IMR-90 (cell line): ENCODE data around the gene ZBTB40. TPM values are rescaled to one million over a fixed set of nuclear protein-coding genes. Genes with fewer than 3 reads are reported as not detected.

Experiments
- ATAC-seq: fragments of 200-7000 bp; cut with Tn5 transposase; 2 replicates; pipeline ENCODE4 v1.9.1; 2020; ENCODE audit warnings: low read depth, mild to moderate bottlenecking, moderate library complexity
- BruUV-seq: library from RNA; stranded (reverse); fragments of 400-500 nt; replicated peaks from 2 replicates; lab custom pipeline; 2021; lab: Mats Ljungman, UMichigan
- CTCF ChIA-PET: fragments of 300-600 bp; formaldehyde crosslinking; extraction: SDS; loops from one replicate; lab custom pipeline; 2021; ENCODE audit warnings: antibody characterized with exemption; lab: Yijun Ruan, JAX
- POLR2A ChIA-PET: fragments of 300-600 bp; sonication (Branson Sonifier 250); formaldehyde crosslinking; loops from one replicate; lab custom pipeline; 2022; ENCODE audit warnings: antibody characterized with exemption; ENCODE audit not compliant: unreplicated experiment; lab: Charles Lee
- DNase-seq: peaks from one replicate; pipeline ENCODE4 v3.0.0; 2013
- H2AFZ ChIP-seq: replicated peaks from 2 replicates; pipeline ENCODE3; 2013; ENCODE audit warnings: low read length, mild to moderate bottlenecking; ENCODE audit not compliant: poor library complexity
- H2AK5ac ChIP-seq: 2 replicates; pipeline ENCODE4 v1.6.1; 2013; ENCODE audit warnings: low read depth, low read length, inconsistent platforms
- H2AK9ac ChIP-seq: replicated peaks from 2 replicates; pipeline ENCODE3; 2013; ENCODE audit warnings: mild to moderate bottlenecking, low read depth, low read length, moderate library complexity; ENCODE audit not compliant: poor library complexity
- H2BK120ac ChIP-seq: 2 replicates; pipeline ENCODE4 v1.6.1; 2013; ENCODE audit warnings: low read depth, low read length, inconsistent platforms
- H2BK15ac ChIP-seq: 3 replicates; pipeline ENCODE4 v1.6.1; 2013; ENCODE audit warnings: low read depth, low read length, inconsistent platforms
- H2BK20ac ChIP-seq: 2 replicates; pipeline ENCODE4 v1.6.1; 2013; ENCODE audit warnings: low read depth, mild to moderate bottlenecking, inconsistent platforms, low read length, moderate library complexity
- H2BK5ac ChIP-seq: 2 replicates; pipeline ENCODE4 v1.6.1; 2013; ENCODE audit warnings: mild to moderate bottlenecking, low read depth, low read length, inconsistent platforms; ENCODE audit not compliant: poor library complexity, severe bottlenecking
- H3K14ac ChIP-seq: replicated peaks from 2 replicates; pipeline ENCODE4 v1.6.1; 2013; ENCODE audit warnings: low read depth, low read length, inconsistent platforms
- H3K18ac ChIP-seq: 2 replicates; pipeline ENCODE4 v1.6.1; 2013; ENCODE audit warnings: low read depth, low read length, control low read depth
- H3K23ac ChIP-seq: 2 replicates; pipeline ENCODE4 v1.6.1; 2013; ENCODE audit warnings: low read depth, low read length, inconsistent platforms
- H3K27ac ChIP-seq: 2 replicates; pipeline ENCODE4 v1.5.1; 2013; ENCODE audit warnings: mild to moderate bottlenecking, control low read depth, low read length; ENCODE audit not compliant: insufficient read depth
- H3K27me3 ChIP-seq: 2 replicates; pipeline ENCODE4 v1.6.1; 2013; ENCODE audit warnings: low read length; ENCODE audit not compliant: control insufficient read depth, insufficient read depth
- H3K36me3 ChIP-seq: 2 replicates; pipeline ENCODE4 v1.6.1; 2013; ENCODE audit warnings: low read length, mixed read lengths; ENCODE audit not compliant: control insufficient read depth, insufficient read depth
- H3K4ac ChIP-seq: 2 replicates; pipeline ENCODE4 v1.6.1; 2013; ENCODE audit warnings: low read depth, low read length, inconsistent platforms
- H3K4me1 ChIP-seq: 2 replicates; pipeline ENCODE4 v1.6.1; 2013; ENCODE audit warnings: low read length, mixed read lengths; ENCODE audit not compliant: control insufficient read depth, insufficient read depth
- H3K4me2 ChIP-seq: 2 replicates; pipeline ENCODE4 v1.6.1; 2013; ENCODE audit warnings: low read depth, mild to moderate bottlenecking, control low read depth, low read length, moderate library complexity
- H3K4me3 ChIP-seq: 2 replicates; pipeline ENCODE4 v1.5.1; 2013; ENCODE audit warnings: low read depth, mild to moderate bottlenecking, control low read depth, low read length, moderate library complexity; ENCODE audit not compliant: insufficient read depth
- H3K56ac ChIP-seq: 2 replicates; pipeline ENCODE4 v1.6.1; 2013; ENCODE audit warnings: low read length, inconsistent platforms; ENCODE audit not compliant: insufficient read depth; ENCODE audit errors: extremely low read depth
- H3K79me1 ChIP-seq, 2 experiments: 2 replicates each; pipeline ENCODE4 v1.6.1; 2013; ENCODE audit warnings: low read length in 2 of 2, inconsistent platforms in 1 of 2, low read depth in 1 of 2
- H3K9ac ChIP-seq: 2 replicates; pipeline ENCODE4 v1.6.1; 2013; ENCODE audit warnings: low read depth, low read length, control low read depth
- H3K9me1 ChIP-seq: 2 replicates; pipeline ENCODE4 v1.6.1; 2013; ENCODE audit warnings: low read length, inconsistent platforms; ENCODE audit not compliant: insufficient read depth
- H3K9me3 ChIP-seq: 2 replicates; pipeline ENCODE4 v1.6.1; 2013; ENCODE audit warnings: low read length; ENCODE audit not compliant: control insufficient read depth, insufficient read depth
- H4K20me1 ChIP-seq: 2 replicates; pipeline ENCODE4 v1.6.1; 2013; ENCODE audit warnings: low read length, inconsistent platforms; ENCODE audit not compliant: insufficient read depth
- H4K5ac ChIP-seq: 2 replicates; pipeline ENCODE4 v1.6.1; 2013; ENCODE audit warnings: mild to moderate bottlenecking, low read depth, low read length, control low read depth
- H4K8ac ChIP-seq, 2 experiments: 2 replicates each; pipeline ENCODE4 v1.6.1; 2013; ENCODE audit warnings: low read depth in 2 of 2, low read length in 2 of 2, control low read depth in 1 of 2, inconsistent platforms in 1 of 2
- H4K91ac ChIP-seq: 2 replicates; pipeline ENCODE4 v1.6.1; 2013; ENCODE audit warnings: low read depth, low read length, inconsistent platforms; ENCODE audit not compliant: insufficient read depth
- CTCF ChIP-seq: conservative IDR thresholded peaks from 2 replicates; pipeline ENCODE4 v1.5.1; 2012; ENCODE audit warnings: mild to moderate bottlenecking, low read depth, low read length, improper control_type of control experiment
- FOS ChIP-seq: fragments of 150-350 bp; IDR thresholded peaks from 2 replicates; pipeline ENCODE4 v1.6.1; 2016; ENCODE audit warnings: low read depth, low read length
- MAFK ChIP-seq: IDR thresholded peaks from 2 replicates; pipeline ENCODE4 v1.6.1; 2012; ENCODE audit warnings: low read depth, low read length, improper control_type of control experiment
- RCOR1 ChIP-seq: IDR thresholded peaks from 2 replicates; pipeline ENCODE4 v1.6.1; 2012; ENCODE audit warnings: mild to moderate bottlenecking, low read length, improper control_type of control experiment; ENCODE audit not compliant: insufficient replicate concordance
- WGBS, 2 experiments: methylation state at CpG; one replicate each; pipeline versions ENCODE4 v1.1.5 to v1.1.7; 2013; ENCODE audit warnings: missing lambda C conversion rate in 2 of 2; ENCODE audit not compliant: insufficient read length in 1 of 2; ENCODE audit errors: extremely low coverage in 2 of 2; 5-methylcytosine and 5-hydroxymethylcytosine counted together
- dilution Hi-C: fragments of 300-500 bp; cut with HindIII; formaldehyde crosslinking; loops from one replicate; pipeline ENCODE4 v1.14.3; 2018; ENCODE audit warnings: low sequenced_read_pairs; ENCODE audit not compliant: unreplicated experiment
- in situ Hi-C: fragments of 300-500 bp; cut with MboI; formaldehyde crosslinking; loops from 3 replicates; pipeline ENCODE4 v1.14.3; 2019; ENCODE audit warnings: low sequenced_read_pairs, inconsistent platforms, mixed read lengths
- intact Hi-C: fragments of 100-400 bp; cut with micrococcal nuclease; formaldehyde crosslinking; loops from 2 replicates; pipeline ENCODE4 v1.10.0; 2022
- polyA plus RNA-seq, 3 experiments: library from polyadenylated mRNA; depleted of rRNA; stranded (reverse); fragments of >200 nt; gene quantifications; 2 replicates each; pipeline ENCODE4 v1.2.3, GENCODE V29; 2012; ENCODE audit warnings: low replicate concordance in 1 of 3
- total RNA-seq: library from RNA; depleted of rRNA; stranded (reverse); fragments of >200 nt; gene quantifications from 2 replicates; pipeline ENCODE4 v1.2.3, GENCODE V29; 2012

Gene ZBTB40
- total and polyA plus RNA-seq, 2 of the 4 experiments (the other 2 are of a cell fraction), result 6.0 to 9.7 TPM

- Histone ChIP-seq H4K91ac (no peak overlapping the region), H2BK15ac (no peak overlapping the region), H3K4me2 (no peak overlapping the region), H3K4me3 (no peak overlapping the region), H3K9ac (no peak overlapping the region), H3K4ac (no peak overlapping the region), H3K14ac (no peak overlapping the region), H3K79me1 (peaks cover 33 to 39% of the 10 kb centered on the region in 2 experiments), H3K18ac (no peak overlapping the region), H2BK5ac (no peak overlapping the region), H3K56ac (no peak overlapping the region), H4K8ac (no peak overlapping the region), H3K4me1 (peaks cover 4% of the 10 kb centered on the region; the same call in 1 of the 2 replicates), H2AFZ (no peak overlapping the region), H2BK20ac (no peak overlapping the region), H3K23ac (peak overlapping the region; percentile 11; the same call in 1 of the 2 replicates), H3K9me1 (peaks cover 17% of the 10 kb centered on the region; the same call in 1 of the 2 replicates), H3K9me3 (no peaks in the 10 kb centered on the region), H4K5ac (no peak overlapping the region), H3K36me3 (no peaks in the 10 kb centered on the region), H2AK5ac (no peak overlapping the region), H4K20me1 (peaks cover 2% of the 10 kb centered on the region; the same call in 1 of the 2 replicates), H3K27ac (no peak overlapping the region), H2AK9ac (no peak overlapping the region), H2BK120ac (no peak overlapping the region), H3K27me3 (no peaks in the 10 kb centered on the region)
- dilution Hi-C loops (no loop called here), in situ Hi-C loops (no loop called here), intact Hi-C loops (loop anchor here (2.0 kb wide), 1 partner anchor 52 kb away; no protein-coding TSS in a partner anchor)
- BruUV-seq, result no TSS peak
- DNase-seq (no peak), ATAC-seq (no peak)
- TF ChIP-seq MAFK (no peak), FOS (no peak), RCOR1 (no peak), CTCF (no peak)
- WGBS, 2 experiments, result no CpG with 5 or more reads among the region's 2 CpGs
- CTCF ChIA-PET, result no interaction called here
- POLR2A ChIA-PET, result no interaction called here
These were observed 1.5 kb downstream of the ZBTB40 start for GRCh38 chr1:22453181-22453580.
